H1 (cell line): ENCODE measurements around the gene ZNF423. TPM values are rescaled to one million over a fixed set of nuclear protein-coding genes. Genes with fewer than 3 reads are reported as not detected.

Experiments
- CTCF ChIA-PET: fragments of 300-600 bp; sonication (Branson Sonifier 250); formaldehyde crosslinking; loops from one replicate; lab custom pipeline; 2021; ENCODE audit not compliant: partially characterized antibody; lab: Charles Lee
- POLR2A ChIA-PET: fragments of 300-600 bp; sonication (Branson Sonifier 250); formaldehyde crosslinking; loops from one replicate; lab custom pipeline; 2021; ENCODE audit warnings: inconsistent platforms; ENCODE audit not compliant: partially characterized antibody; lab: Charles Lee
- DNase-seq, 2 experiments: peaks; one replicate each; pipeline versions ENCODE4 v3.0.0 to v3.0.0-alpha.2; 2010 to 2022; ENCODE audit warnings: low spot score in 2 of 2, low read depth in 1 of 2, mixed read lengths in 1 of 2
- FAIRE-seq: peaks from 2 replicates; lab custom pipeline; 2011; peaks lifted over from hg19 to GRCh38; lab: Jason Lieb, UNC
- H2AFZ ChIP-seq: 2 replicates; pipeline ENCODE4 v1.8.1; 2012; ENCODE audit warnings: low read length, inconsistent platforms
- H2AK5ac ChIP-seq: 2 replicates; pipeline ENCODE4 v1.6.1; 2013; ENCODE audit warnings: low read depth, low read length
- H2BK120ac ChIP-seq: replicated peaks from 2 replicates; pipeline ENCODE3; 2013; ENCODE audit warnings: low read depth, low read length, inconsistent platforms
- H2BK12ac ChIP-seq: 2 replicates; pipeline ENCODE4 v1.6.1; 2013; ENCODE audit warnings: low read depth, low read length
- H2BK15ac ChIP-seq: 2 replicates; pipeline ENCODE4 v1.6.1; 2013; ENCODE audit warnings: low read length
- H2BK20ac ChIP-seq: 2 replicates; pipeline ENCODE4 v1.6.1; 2013; ENCODE audit warnings: low read length
- H2BK5ac ChIP-seq: 2 replicates; pipeline ENCODE4 v1.6.1; 2013; ENCODE audit warnings: low read depth, low read length
- H3K14ac ChIP-seq: 2 replicates; pipeline ENCODE4 v1.6.1; 2013; ENCODE audit warnings: inconsistent platforms; ENCODE audit not compliant: insufficient read length
- H3K18ac ChIP-seq: 2 replicates; pipeline ENCODE4 v1.6.1; 2013; ENCODE audit warnings: low read length; ENCODE audit errors: extremely low read depth
- H3K23ac ChIP-seq: 2 replicates; pipeline ENCODE4 v1.6.1; 2013; ENCODE audit warnings: inconsistent platforms; ENCODE audit not compliant: insufficient read length
- H3K23me2 ChIP-seq: 2 replicates; pipeline ENCODE4 v1.6.1; 2013; ENCODE audit warnings: low read depth, low read length
- H3K27ac ChIP-seq: 2 replicates; pipeline ENCODE4 v1.6.1; 2011; ENCODE audit warnings: low read depth, low read length, inconsistent platforms
- H3K27me3 ChIP-seq, 4 experiments: replicated peaks in 1 of 4; 1 replicate in 1 of 4; 2 replicates in 3 of 4; pipeline versions ENCODE4 v1.6.1 to v1.8.1; 2011 to 2013; ENCODE audit warnings: low read length in 3 of 4, mild to moderate bottlenecking in 3 of 4, inconsistent platforms in 2 of 4, mixed read lengths in 2 of 4, moderate library complexity in 1 of 4; ENCODE audit not compliant: control insufficient read depth in 3 of 4, insufficient read depth in 3 of 4; ENCODE audit errors: extremely low read depth in 1 of 4
- H3K36me3 ChIP-seq, 4 experiments: 2 replicates each; pipeline versions ENCODE4 v1.6.1 to v1.8.1; 2011 to 2013; ENCODE audit warnings: mild to moderate bottlenecking in 4 of 4, low read length in 3 of 4, moderate library complexity in 2 of 4, control low read depth in 1 of 4, inconsistent platforms in 1 of 4; ENCODE audit not compliant: insufficient read depth in 4 of 4, control insufficient read depth in 2 of 4
- H3K4ac ChIP-seq: replicated peaks from 2 replicates; pipeline ENCODE3; 2013; ENCODE audit warnings: low read length, low read depth, mixed read lengths, inconsistent platforms; ENCODE audit not compliant: insufficient read length
- H3K4me1 ChIP-seq, 4 experiments: replicated peaks in 1 of 4; 1 replicate in 1 of 4; 2 replicates in 3 of 4; pipeline versions ENCODE4 v1.6.1 to v1.8.1; 2011 to 2013; ENCODE audit warnings: low read length in 3 of 4, inconsistent platforms in 2 of 4, mixed read lengths in 1 of 4; ENCODE audit not compliant: insufficient read depth in 4 of 4, control insufficient read depth in 3 of 4
- H3K4me2 ChIP-seq, 2 experiments: 2 replicates each; pipeline versions ENCODE4 v1.6.1 to v1.8.1; 2011 to 2013; ENCODE audit warnings: low read depth in 2 of 2, low read length in 2 of 2, control low read depth in 1 of 2, inconsistent platforms in 1 of 2, mild to moderate bottlenecking in 1 of 2; ENCODE audit not compliant: insufficient read depth in 1 of 2
- H3K4me3 ChIP-seq, 4 experiments: fragments of 200-600, 300-600 bp in 1 of 4; sonication (generic), shearing (Covaris generic), sonication (Bioruptor Twin) in 1 of 4; 2 replicates each; pipeline versions ENCODE4 v1.5.1 to v1.8.1; 2011 to 2016; ENCODE audit warnings: low read length in 4 of 4, low read depth in 3 of 4, control low read depth in 2 of 4, inconsistent platforms in 2 of 4, mild to moderate bottlenecking in 2 of 4, mixed read lengths in 1 of 4, moderate library complexity in 1 of 4; ENCODE audit not compliant: insufficient read depth in 2 of 4; ENCODE audit errors: extremely low read depth in 1 of 4
- H3K56ac ChIP-seq: replicated peaks from 2 replicates; pipeline ENCODE3; 2013; ENCODE audit warnings: low read depth, mild to moderate bottlenecking, mixed read lengths, low read length, inconsistent platforms; ENCODE audit not compliant: insufficient read length
- H3K79me1 ChIP-seq: 2 replicates; pipeline ENCODE4 v1.6.1; 2013; ENCODE audit warnings: low read depth, low read length, control low read depth
- H3K79me2 ChIP-seq, 2 experiments: 2 replicates each; pipeline versions ENCODE4 v1.6.1 to v1.8.1; 2012 to 2013; ENCODE audit warnings: low read length in 2 of 2, mild to moderate bottlenecking in 2 of 2, inconsistent platforms in 1 of 2; ENCODE audit not compliant: insufficient read depth in 2 of 2, control insufficient read depth in 1 of 2
- H3K9ac ChIP-seq, 4 experiments: replicated peaks in 1 of 4; 1 replicate in 1 of 4; 2 replicates in 3 of 4; pipeline versions ENCODE4 v1.6.1 to v1.8.1; 2011 to 2013; ENCODE audit warnings: low read depth in 3 of 4, low read length in 3 of 4, control low read depth in 2 of 4, mild to moderate bottlenecking in 2 of 4, moderate library complexity in 2 of 4, inconsistent platforms in 1 of 4; ENCODE audit errors: extremely low read depth in 1 of 4
- H3K9me3 ChIP-seq, 2 experiments: 2 replicates each; pipeline versions ENCODE4 v1.6.1 to v1.8.1; 2012 to 2013; ENCODE audit warnings: mild to moderate bottlenecking in 2 of 2, moderate library complexity in 2 of 2, control low read depth in 1 of 2, inconsistent platforms in 1 of 2, low read depth in 1 of 2, low read length in 1 of 2, mixed read lengths in 1 of 2; ENCODE audit not compliant: insufficient read depth in 2 of 2
- H4K20me1 ChIP-seq, 2 experiments: replicated peaks in 1 of 2; 2 replicates each; pipeline versions ENCODE3 to v1.8.1; 2011 to 2013; ENCODE audit warnings: inconsistent platforms in 2 of 2, low read length in 2 of 2, mild to moderate bottlenecking in 1 of 2; ENCODE audit not compliant: insufficient read depth in 2 of 2, control insufficient read depth in 1 of 2
- H4K5ac ChIP-seq: 2 replicates; pipeline ENCODE4 v1.6.1; 2013; ENCODE audit warnings: low read length, low read depth, mixed read lengths, inconsistent platforms; ENCODE audit not compliant: insufficient read length
- H4K8ac ChIP-seq: 2 replicates; pipeline ENCODE4 v1.8.0; 2013; ENCODE audit warnings: mild to moderate bottlenecking, moderate library complexity, low read length, inconsistent platforms; ENCODE audit not compliant: insufficient read depth; ENCODE audit errors: extremely low read depth
- H4K91ac ChIP-seq: replicated peaks from 2 replicates; pipeline ENCODE3; 2013; ENCODE audit warnings: low read length, mixed read lengths, inconsistent platforms; ENCODE audit not compliant: insufficient read length
- ATF2 ChIP-seq: IDR thresholded peaks from 2 replicates; pipeline ENCODE4 v1.6.1; 2012; ENCODE audit warnings: low read length, inconsistent platforms
- CTCF ChIP-seq, 3 experiments: IDR thresholded peaks; 1 replicate in 2 of 3; 2 replicates in 1 of 3; pipeline versions ENCODE4 v1.5.1 to v1.6.1; 2011; ENCODE audit warnings: low read length in 3 of 3, mild to moderate bottlenecking in 3 of 3, inconsistent platforms in 2 of 3, low read depth in 1 of 3, moderate library complexity in 1 of 3; ENCODE audit not compliant: insufficient read depth in 1 of 3; ENCODE audit errors: control extremely low read depth in 1 of 3
- E2F6 ChIP-seq: IDR thresholded peaks from 2 replicates; pipeline ENCODE4 v1.6.1; 2012; ENCODE audit warnings: inconsistent platforms
- HDAC6 ChIP-seq: IDR thresholded peaks from one replicate; pipeline ENCODE4 v1.7.1; 2012; ENCODE audit warnings: low read depth, mild to moderate bottlenecking, inconsistent platforms, low read length, moderate library complexity
- JUN ChIP-seq: IDR thresholded peaks from 2 replicates; pipeline ENCODE4 v1.6.1; 2011; ENCODE audit warnings: low read depth, mild to moderate bottlenecking, improper control_type of control experiment, low read length
- KDM1A ChIP-seq: fragments of 200-600, 300-600 bp; sonication (generic); IDR thresholded peaks from 2 replicates; pipeline ENCODE4 v1.7.1; 2016; ENCODE audit warnings: mild to moderate bottlenecking, low read length, borderline replicate concordance
- POLR2AphosphoS5 ChIP-seq: IDR thresholded peaks from 2 replicates; pipeline ENCODE4 v1.6.1; 2011; ENCODE audit warnings: low read depth, low read length
- TAF1 ChIP-seq: IDR thresholded peaks from 2 replicates; pipeline ENCODE4 v1.6.1; 2011; ENCODE audit warnings: mild to moderate bottlenecking, low read depth, low read length
- WGBS, 2 experiments: shearing (Covaris generic) in 1 of 2; methylation state at CpG; one replicate each; pipeline versions ENCODE4 v1.1.6 to v1.1.7; 2013 to 2015; ENCODE audit warnings: low lambda C conversion rate in 2 of 2, mixed read lengths in 2 of 2, inconsistent platforms in 1 of 2, low coverage in 1 of 2, missing lambda C conversion rate in 1 of 2; ENCODE audit not compliant: insufficient replicate concordance in 2 of 2, insufficient coverage in 1 of 2, insufficient read length in 1 of 2; ENCODE audit errors: extremely low coverage in 1 of 2, missing lambda C conversion rate in 1 of 2; 5-methylcytosine and 5-hydroxymethylcytosine counted together
- polyA plus RNA-seq, 7 experiments: library from polyadenylated mRNA; depleted of rRNA in 3 of 7; stranded (reverse) in 5 of 7; unstranded in 2 of 7; fragments of >200 nt in 5 of 7; fragments of 200-250 nt in 2 of 7; gene quantifications; 1 replicate in 5 of 7; 2 replicates in 1 of 7; 4 replicates in 1 of 7; pipeline versions ENCODE4 v1.2.1 to v1.2.3, GENCODE V29; 2011 to 2013; ENCODE audit warnings: missing spikeins in 2 of 7, mixed read lengths in 2 of 7
- total RNA-seq: library from RNA; stranded (reverse); fragmentation: NEBNext Ultra II Directional; extraction: Animal tissue kit (Norgen Biotek cat#: 25700); gene quantifications from 2 replicates; pipeline ENCODE4 v1.2.1, GENCODE V29; 2021

ZNF423 gene
- total and polyA plus RNA-seq, 2 of the 8 experiments (the other 6 are each of a cell fraction or from before 2014, with no cell fraction given), result 38.2 to 52.3 TPM

GRCh38 chr16:49452578-49452977 lies 403.3 kb downstream of the ZNF423 start:
- Histone ChIP-seq H4K91ac (peak overlapping the region; percentile 61), H3K23ac (no peak overlapping the region), H3K18ac (peak overlapping the region; percentile 90; the same call in 1 of the 2 replicates), H2BK120ac (no peak overlapping the region), H3K27me3 (no peaks in the 10 kb centered on the region; a peak in 2 of 7 replicates), H3K79me1 (no peaks in the 10 kb centered on the region; the same call in 1 of the 2 replicates), H3K14ac (no peak overlapping the region), H2AFZ (peak overlapping the region; percentile 95), H3K9ac (no peak overlapping the region), H2BK15ac (no peak overlapping the region), H3K9me3 (no peaks in the 10 kb centered on the region), H3K27ac (no peak overlapping the region), H4K20me1 (no peaks in the 10 kb centered on the region), H2BK12ac (peak overlapping the region; percentile 60; the same call in 1 of the 2 replicates), H3K36me3 (no peaks in the 10 kb centered on the region), H2BK20ac (peak overlapping the region; percentile 43; the same call in 1 of the 2 replicates), H3K4me3 (no peak overlapping the region), H2BK5ac (no peak overlapping the region), H2AK5ac (no peak overlapping the region), H3K4ac (no peak overlapping the region), H3K23me2 (no peaks in the 10 kb centered on the region), H3K79me2 (no peaks in the 10 kb centered on the region), H3K56ac (no peak overlapping the region), H3K4me1 (peaks cover 0 to 9% (median 3%) of the 10 kb centered on the region in 4 experiments; a peak in 6 of 7 replicates), H4K5ac (no peak overlapping the region), H4K8ac (no peak overlapping the region; the same call in 1 of the 2 replicates), H3K4me2 (peak overlapping the region; percentile 4 to 35; a peak in 1 of 4 replicates)
- no peak for DNase-seq
- ChIA-PET POLR2A (interaction anchor here (0.9 kb wide), 1 partner anchor 9 kb away, joined by 3 read pairs; no protein-coding TSS in a partner anchor), CTCF (interaction anchor here (1.0 to 2.5 kb wide), 3 partner anchors 15 to 141 kb away, joined by 3 to 10 read pairs (median 7); no protein-coding TSS in a partner anchor)
- no peak for FAIRE-seq
- WGBS, 2 experiments, result 47% methylated on average over 14 of the region's 14 CpGs; no CpG with 5 or more reads in 1 of the 2 experiments
- TF ChIP-seq ATF2 (no peak), E2F6 (peak; percentile 53; the same call in 1 of the 2 replicates), HDAC6 (no peak), TAF1 (no peak), JUN (no peak), KDM1A (no peak), POLR2AphosphoS5 (no peak), CTCF (IDR thresholded peaks at IDR 0.05; ENCODE audit: control extremely low read depth in 1 of 3, insufficient read depth in 1 of 3, low read depth in 1 of 3, low read length in 3 of 3) (no peak)
